ENCODE measurements around the gene CNTNAP2. TPM values are rescaled to one million over a fixed set of nuclear protein-coding genes. Genes with fewer than 3 reads are reported as not detected.

The CNTNAP2 gene
- total and polyA plus RNA-seq, 9 donors: 0.24 to 7.0 (median 1.5) TPM

DNA sequence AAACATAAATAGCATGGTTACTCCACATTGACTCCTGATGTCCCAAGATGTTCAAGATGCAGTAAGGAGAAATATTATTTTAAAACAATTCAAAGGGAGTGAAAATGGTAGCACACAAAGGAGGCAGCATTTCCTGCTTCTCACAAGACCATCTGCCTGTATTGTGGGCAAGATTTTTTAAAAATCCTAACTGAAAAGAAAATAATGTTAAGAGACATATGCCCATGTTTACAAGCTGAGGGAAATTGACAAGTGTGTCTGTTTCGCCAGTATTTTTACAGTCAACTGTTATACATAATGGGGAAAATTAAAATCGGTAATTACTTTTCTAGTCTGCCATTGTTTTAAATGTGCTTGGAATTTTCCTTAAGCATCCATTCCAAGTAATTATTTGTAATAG lies 1827.7 kb downstream of the CNTNAP2 start:
- H3K9me3 ChIP-seq: no peaks in the 10 kb centered on the region
- H3K27me3 ChIP-seq: no peaks in the 10 kb centered on the region
- no peaks in the 10 kb centered on the region for H3K36me3 ChIP-seq
- DNase-seq: no peak
- no peak overlapping the region for H3K4me3 ChIP-seq
- TF ChIP-seq POLR2A (IDR thresholded peaks at IDR 0.05): no peak
- TF ChIP-seq, protein P1, sequence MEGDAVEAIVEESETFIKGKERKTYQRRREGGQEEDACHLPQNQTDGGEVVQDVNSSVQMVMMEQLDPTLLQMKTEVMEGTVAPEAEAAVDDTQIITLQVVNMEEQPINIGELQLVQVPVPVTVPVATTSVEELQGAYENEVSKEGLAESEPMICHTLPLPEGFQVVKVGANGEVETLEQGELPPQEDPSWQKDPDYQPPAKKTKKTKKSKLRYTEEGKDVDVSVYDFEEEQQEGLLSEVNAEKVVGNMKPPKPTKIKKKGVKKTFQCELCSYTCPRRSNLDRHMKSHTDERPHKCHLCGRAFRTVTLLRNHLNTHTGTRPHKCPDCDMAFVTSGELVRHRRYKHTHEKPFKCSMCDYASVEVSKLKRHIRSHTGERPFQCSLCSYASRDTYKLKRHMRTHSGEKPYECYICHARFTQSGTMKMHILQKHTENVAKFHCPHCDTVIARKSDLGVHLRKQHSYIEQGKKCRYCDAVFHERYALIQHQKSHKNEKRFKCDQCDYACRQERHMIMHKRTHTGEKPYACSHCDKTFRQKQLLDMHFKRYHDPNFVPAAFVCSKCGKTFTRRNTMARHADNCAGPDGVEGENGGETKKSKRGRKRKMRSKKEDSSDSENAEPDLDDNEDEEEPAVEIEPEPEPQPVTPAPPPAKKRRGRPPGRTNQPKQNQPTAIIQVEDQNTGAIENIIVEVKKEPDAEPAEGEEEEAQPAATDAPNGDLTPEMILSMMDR (IDR thresholded peaks at IDR 0.05): no peak
- no peak for TF ChIP-seq EP300 (IDR thresholded peaks at IDR 0.05)
- intact Hi-C loops (cut with DNase I): no loop called here
- no peak overlapping the region for H3K27ac ChIP-seq
- H3K4me1 ChIP-seq (ENCODE audit: insufficient read depth): no peaks in the 10 kb centered on the region
- 51 to 66% (median 53%) methylated on average over 2 of the region's 2 CpGs for WGBS, 3 donors

DNA sequence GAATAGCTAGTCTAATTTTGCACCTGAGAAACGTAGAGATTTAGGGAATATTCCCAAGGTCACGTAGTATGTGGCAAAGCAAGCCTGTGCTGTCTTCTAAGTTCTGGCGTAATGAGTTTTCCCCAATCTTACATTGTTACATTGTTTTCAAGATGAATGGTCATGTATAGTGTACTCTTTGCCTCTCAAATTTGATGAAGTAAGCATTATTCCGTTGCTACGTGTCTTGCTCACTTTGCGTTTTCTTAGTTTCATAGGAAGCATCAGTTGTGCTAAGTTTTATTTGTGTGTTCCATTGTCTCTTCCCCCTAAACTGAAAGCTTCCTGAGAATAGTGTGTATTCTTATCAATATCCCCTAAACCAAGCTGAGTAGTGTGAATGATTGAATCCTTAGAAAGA lies 1836.3 kb downstream of the CNTNAP2 start:
- TF ChIP-seq POLR2A (IDR thresholded peaks at IDR 0.05) (no peak), EP300 (IDR thresholded peaks at IDR 0.05) (no peak)
- TF ChIP-seq, protein P1 (IDR thresholded peaks at IDR 0.05): no peak
- intact Hi-C loops (cut with DNase I): no loop called here
- H3K36me3 ChIP-seq: no peaks in the 10 kb centered on the region
- H3K4me3 ChIP-seq: no peak overlapping the region
- 88 to 90% (median 89%) methylated on average over 6 of the region's 6 CpGs for WGBS, 3 donors
- no peaks in the 10 kb centered on the region for H3K27me3 ChIP-seq
- no peaks in the 10 kb centered on the region for H3K4me1 ChIP-seq (ENCODE audit: insufficient read depth)
- H3K27ac ChIP-seq: no peak overlapping the region
- no peak for DNase-seq
- H3K9me3 ChIP-seq: no peaks in the 10 kb centered on the region

GRCh38 chr7:147968046-147968610 lies 1851.5 kb downstream of the CNTNAP2 start:
- intact Hi-C loops (cut with DNase I): no loop called here

GRCh38 chr7:147971606-147972110 lies 1855.1 kb downstream of the CNTNAP2 start:
- DNase-seq: no peak
- intact Hi-C loops (cut with DNase I): no loop called here
- no peaks in the 10 kb centered on the region for H3K9me3 ChIP-seq
- TF ChIP-seq, protein P1 (IDR thresholded peaks at IDR 0.05): no peak
- TF ChIP-seq EP300 (IDR thresholded peaks at IDR 0.05) (no peak), POLR2A (IDR thresholded peaks at IDR 0.05) (no peak)
- H3K4me3 ChIP-seq: no peak overlapping the region
- H3K4me1 ChIP-seq (ENCODE audit: insufficient read depth): no peaks in the 10 kb centered on the region
- no peak overlapping the region for H3K27ac ChIP-seq
- 79 to 85% (median 82%) methylated on average over 2 of the region's 2 CpGs for WGBS, 3 donors
- no peaks in the 10 kb centered on the region for H3K36me3 ChIP-seq
- no peaks in the 10 kb centered on the region for H3K27me3 ChIP-seq

More at GRCh38 chr7:147968046-147968610, 1851.5 kb downstream of the CNTNAP2 start:
- TF ChIP-seq, protein P1 (IDR thresholded peaks at IDR 0.05): no peak
- no peak for TF ChIP-seq POLR2A (IDR thresholded peaks at IDR 0.05)
- TF ChIP-seq EP300 (IDR thresholded peaks at IDR 0.05): no peak
- Histone ChIP-seq H3K4me3 (no peak overlapping the region), H3K9me3 (no peaks in the 10 kb centered on the region), H3K4me1 (ENCODE audit: insufficient read depth) (no peaks in the 10 kb centered on the region), H3K27me3 (no peaks in the 10 kb centered on the region), H3K27ac (no peak overlapping the region), H3K36me3 (no peaks in the 10 kb centered on the region)
- DNase-seq: no peak
- WGBS, 3 donors: 74 to 88% (median 85%) methylated on average over 5 of the region's 5 CpGs
